K562 (cell line): ENCODE results near the gene SPRN. TPM values are rescaled to one million over a fixed set of nuclear protein-coding genes. Genes with fewer than 3 reads are reported as not detected.
A peak's percentile ranks its signal among the peaks of the same experiment; 100 is the strongest.

Experiments used
- ATAC-seq: fragments of 200-7000 bp; cut with Tn5 transposase; 3 replicates; pipeline ENCODE4 v1.9.1; 2020; ENCODE audit warnings: moderate library complexity
- BruUV-seq: library from RNA; stranded (reverse); fragments of 400-500 nt; replicated peaks from 2 replicates; lab custom pipeline; 2021; lab: Mats Ljungman, UMichigan
- CTCF ChIA-PET: fragments of 300-600 bp; formaldehyde crosslinking; extraction: SDS; loops from one replicate; lab custom pipeline; 2021; ENCODE audit warnings: low intra/inter-chr PET ratio; lab: Yijun Ruan, JAX
- POLR2A ChIA-PET: fragments of 300-600, 350-650 bp; sonication (Branson Sonifier 250); formaldehyde crosslinking; extraction: SDS; loops from one replicate; lab custom pipeline; 2021; ENCODE audit warnings: antibody characterized with exemption, inconsistent platforms; lab: Yijun Ruan, JAX
- DNase-seq, 4 experiments: peaks; one replicate each; pipeline versions ENCODE4 v3.0.0 to v3.0.0-alpha.2; 2011 to 2018; ENCODE audit warnings: low spot score in 3 of 4, mixed read lengths in 3 of 4; ENCODE audit errors: extremely low read depth in 1 of 4
- FAIRE-seq: peaks from 2 replicates; lab custom pipeline; 2011; peaks lifted over from hg19 to GRCh38; lab: Jason Lieb, UNC
- H2AFZ ChIP-seq: 2 replicates; pipeline ENCODE4 v1.6.0; 2011; ENCODE audit warnings: low read depth, low read length, control low read depth, inconsistent platforms
- H3K27ac ChIP-seq: fragments of 200-600 bp; 3 replicates; pipeline ENCODE4 v1.8.0; 2011; ENCODE audit warnings: low read depth, mild to moderate bottlenecking, control low read depth, inconsistent platforms, low read length, moderate library complexity, mixed read lengths; ENCODE audit errors: extremely low read depth
- H3K27me3 ChIP-seq, 2 experiments: fragments of 300-600 bp in 1 of 2; 2 replicates in 1 of 2; 3 replicates in 1 of 2; pipeline versions ENCODE4 v1.6.0 to v1.8.0; 2011; ENCODE audit warnings: inconsistent platforms in 2 of 2, low read length in 2 of 2, mild to moderate bottlenecking in 1 of 2, mixed read lengths in 1 of 2, moderate library complexity in 1 of 2; ENCODE audit not compliant: control insufficient read depth in 2 of 2, insufficient read depth in 2 of 2
- H3K36me3 ChIP-seq: fragments of 300-600 bp; 3 replicates; pipeline ENCODE4 v1.8.0; 2011; ENCODE audit warnings: mild to moderate bottlenecking, low read length, inconsistent platforms; ENCODE audit not compliant: control insufficient read depth, insufficient read depth
- H3K4me1 ChIP-seq, 2 experiments: fragments of 200-600 bp in 1 of 2; replicated peaks in 1 of 2; 2 replicates in 1 of 2; 3 replicates in 1 of 2; pipeline versions ENCODE4 v1.5.1 to v1.8.0; 2011; ENCODE audit warnings: inconsistent platforms in 2 of 2, low read length in 2 of 2, mild to moderate bottlenecking in 1 of 2, mixed read lengths in 1 of 2, moderate library complexity in 1 of 2; ENCODE audit not compliant: control insufficient read depth in 2 of 2, insufficient read depth in 2 of 2
- H3K4me2 ChIP-seq: 2 replicates; pipeline ENCODE4 v1.6.1; 2011; ENCODE audit warnings: low read length, control low read depth, inconsistent platforms, mixed read lengths; ENCODE audit not compliant: insufficient read depth
- H3K4me3 ChIP-seq: fragments of 200-600 bp; sonication (generic), shearing (Covaris generic); 2 replicates; pipeline ENCODE4 v1.5.1; 2016; ENCODE audit warnings: control low read depth, inconsistent platforms
- H3K79me2 ChIP-seq: fragments of 200-600 bp; 3 replicates; pipeline ENCODE4 v1.8.0; 2011; ENCODE audit warnings: low read length, inconsistent platforms; ENCODE audit not compliant: control insufficient read depth, insufficient read depth
- H3K9ac ChIP-seq, 2 experiments: 2 replicates each; pipeline versions ENCODE4 v1.6.0 to v1.6.1; 2011; ENCODE audit warnings: low read depth in 2 of 2, low read length in 2 of 2, control low read depth in 1 of 2, inconsistent platforms in 1 of 2, mild to moderate bottlenecking in 1 of 2, mixed read lengths in 1 of 2; ENCODE audit not compliant: insufficient read depth in 1 of 2
- H3K9me1 ChIP-seq: one replicate; pipeline ENCODE4 v1.6.0; 2011; ENCODE audit warnings: inconsistent platforms, mild to moderate bottlenecking, low read length, moderate library complexity; ENCODE audit not compliant: control insufficient read depth, insufficient read depth
- H3K9me3 ChIP-seq: replicated peaks from 2 replicates; pipeline ENCODE4 v1.5.1; 2011; ENCODE audit warnings: low read depth, low read length, inconsistent platforms; ENCODE audit not compliant: control insufficient read depth, insufficient read depth
- H4K20me1 ChIP-seq: replicated peaks from 2 replicates; pipeline ENCODE4 v1.6.1; 2011; ENCODE audit warnings: low read length, inconsistent platforms, mixed read lengths; ENCODE audit not compliant: control insufficient read depth, insufficient read depth
- EGR1 ChIP-seq: fragments of 450-650 bp; conservative IDR thresholded peaks from 2 replicates; pipeline ENCODE4 v1.6.1; 2017; ENCODE audit warnings: mild to moderate bottlenecking
- HCFC1 ChIP-seq: IDR thresholded peaks from 2 replicates; pipeline ENCODE4 v1.6.1; 2012; ENCODE audit warnings: low read depth, low read length, improper control_type of control experiment
- ZNF263 ChIP-seq: sonication (generic); formaldehyde crosslinking; IDR thresholded peaks from 2 replicates; pipeline ENCODE4 v1.8.0; 2022; ENCODE audit warnings: mild to moderate bottlenecking, missing genetic modification reagents, borderline replicate concordance
- WGBS: fragments of 100-300 bp; shearing (Covaris generic); methylation state at CpG from one replicate; pipeline ENCODE4 v1.1.6; 2016; ENCODE audit warnings: low coverage, mixed read lengths; ENCODE audit not compliant: insufficient coverage; ENCODE audit errors: missing lambda C conversion rate; 5-methylcytosine and 5-hydroxymethylcytosine counted together
- in situ Hi-C: fragments of 300-500 bp; cut with MboI; formaldehyde crosslinking; loops from 4 replicates; pipeline ENCODE4 v1.15.0; 2018; ENCODE audit warnings: inconsistent platforms, mixed read lengths
- intact Hi-C: fragments of 100-400 bp; cut with micrococcal nuclease; formaldehyde crosslinking; loops from 2 replicates; pipeline ENCODE4 v1.14.2; 2022
- polyA plus RNA-seq, 8 experiments: library from polyadenylated mRNA; depleted of rRNA in 4 of 8; stranded (reverse) in 5 of 8; unstranded in 3 of 8; fragments of >200 nt; fragmentation: Nextera tagmentation in 2 of 8; fragmentation: Illumina TruSeq in 1 of 8; extraction: Ambion mirVana in 2 of 8; extraction: Trizol in 1 of 8; gene quantifications; 2 replicates each; pipeline versions ENCODE4 v1.2.1 to v1.2.3, GENCODE V29; 2011 to 2014; ENCODE audit warnings: inconsistent platforms in 1 of 8, missing spikeins in 1 of 8
- total RNA-seq, 7 experiments: library from RNA; depleted of rRNA in 6 of 7; stranded (reverse); fragments of >200 nt in 6 of 7; fragmentation: Illumina TruSeq in 2 of 7; extraction: Trizol in 2 of 7; gene quantifications; 2 replicates each; pipeline versions ENCODE4 v1.2.1 to v1.2.3, GENCODE V29; 2011 to 2021; ENCODE audit warnings: low replicate concordance in 1 of 7
- TF ChIP-seq, protein P1 (sequence below): sonication (generic); formaldehyde crosslinking; IDR thresholded peaks from 2 replicates; pipeline ENCODE4 v1.8.1; 2023; ENCODE audit warnings: mild to moderate bottlenecking, missing genetic modification reagents

SPRN gene
- total and polyA plus RNA-seq, 9 of the 15 experiments (the other 6 are each of a cell fraction or from before 2014, with no cell fraction given), result 0.04 TPM; not detected in 8

DNA sequence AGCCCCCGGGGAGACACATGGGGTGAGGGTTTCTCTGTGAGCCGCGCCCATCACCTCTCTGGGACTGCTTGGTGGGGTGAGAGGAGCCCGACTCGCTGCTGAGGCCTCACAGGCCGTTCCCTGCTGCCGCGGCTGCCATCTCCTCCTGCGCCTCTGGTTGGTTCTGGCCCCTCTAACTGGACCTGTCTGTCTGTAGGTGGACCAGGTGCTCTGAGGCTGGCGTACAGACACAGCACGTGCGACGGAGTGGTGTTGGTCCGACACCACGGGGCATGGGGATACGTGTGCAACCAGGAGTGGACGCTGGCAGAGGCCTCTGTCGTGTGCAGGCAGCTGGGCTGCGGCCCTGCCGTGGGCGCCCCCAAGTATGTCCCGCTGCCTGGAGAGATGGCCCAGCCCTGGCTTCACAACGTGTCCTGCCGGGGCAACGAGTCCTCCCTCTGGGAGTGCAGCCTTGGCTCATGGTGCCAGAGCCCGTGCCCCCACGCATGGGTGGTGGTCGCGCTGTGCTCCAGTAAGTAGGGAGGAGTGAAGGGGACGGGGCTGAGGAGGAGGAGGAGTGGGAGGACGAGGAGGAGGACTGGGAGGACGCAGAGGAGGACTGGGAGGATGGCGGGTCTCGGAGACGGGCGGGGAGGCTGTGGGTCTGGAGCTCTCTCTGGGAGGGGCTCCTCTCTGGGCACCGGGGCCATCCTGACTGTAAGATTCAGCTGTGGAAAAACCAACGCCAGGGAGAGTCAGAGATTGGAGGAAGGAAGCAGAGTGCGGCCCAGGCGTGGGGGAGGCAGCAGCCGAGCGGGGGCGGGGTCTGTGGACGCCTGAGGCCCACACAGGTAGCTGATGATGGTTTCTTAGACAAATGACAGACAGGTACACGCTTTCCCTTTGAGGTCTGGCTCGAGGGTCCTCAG, 31.9 kb upstream of the SPRN start:
- H3K9me3 ChIP-seq, result no peaks in the 10 kb centered on the region
- H2AFZ ChIP-seq, result no peak overlapping the region
- no peak for TF ChIP-seq HCFC1
- peak; percentile 91 for TF ChIP-seq ZNF263 (CRISPR knock-in tag)
- 0 out of 2 replicates have a peak, but pooled peaks have one; percentile 22 for TF ChIP-seq EGR1
- TF ChIP-seq, protein P1, sequence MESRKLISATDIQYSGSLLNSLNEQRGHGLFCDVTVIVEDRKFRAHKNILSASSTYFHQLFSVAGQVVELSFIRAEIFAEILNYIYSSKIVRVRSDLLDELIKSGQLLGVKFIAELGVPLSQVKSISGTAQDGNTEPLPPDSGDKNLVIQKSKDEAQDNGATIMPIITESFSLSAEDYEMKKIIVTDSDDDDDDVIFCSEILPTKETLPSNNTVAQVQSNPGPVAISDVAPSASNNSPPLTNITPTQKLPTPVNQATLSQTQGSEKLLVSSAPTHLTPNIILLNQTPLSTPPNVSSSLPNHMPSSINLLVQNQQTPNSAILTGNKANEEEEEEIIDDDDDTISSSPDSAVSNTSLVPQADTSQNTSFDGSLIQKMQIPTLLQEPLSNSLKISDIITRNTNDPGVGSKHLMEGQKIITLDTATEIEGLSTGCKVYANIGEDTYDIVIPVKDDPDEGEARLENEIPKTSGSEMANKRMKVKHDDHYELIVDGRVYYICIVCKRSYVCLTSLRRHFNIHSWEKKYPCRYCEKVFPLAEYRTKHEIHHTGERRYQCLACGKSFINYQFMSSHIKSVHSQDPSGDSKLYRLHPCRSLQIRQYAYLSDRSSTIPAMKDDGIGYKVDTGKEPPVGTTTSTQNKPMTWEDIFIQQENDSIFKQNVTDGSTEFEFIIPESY, result no peak
- H4K20me1 ChIP-seq, result no peaks in the 10 kb centered on the region
- H3K27me3 ChIP-seq, result peaks cover 0 to 40% of the 10 kb centered on the region in 2 experiments; a peak in 2 of 5 replicates
- DNase-seq (no peak), FAIRE-seq (no peak), ATAC-seq (no peak)
- H3K36me3 ChIP-seq, result no peaks in the 10 kb centered on the region
- no peak overlapping the region for H3K4me3 ChIP-seq
- CTCF ChIA-PET, result no interaction called here
- intact Hi-C loops (no loop called here), in situ Hi-C loops (no loop called here)
- no peak overlapping the region for H3K4me2 ChIP-seq
- no peak overlapping the region for H3K27ac ChIP-seq
- no TSS peak for BruUV-seq
- WGBS, result 11% methylated on average over 42 of the region's 46 CpGs
- H3K9ac ChIP-seq, result no peak overlapping the region; a peak in 1 of 4 replicates
- no peaks in the 10 kb centered on the region for H3K9me1 ChIP-seq
- no peaks in the 10 kb centered on the region; the same call in 2 of the 3 replicates for H3K79me2 ChIP-seq
- POLR2A ChIA-PET, result no interaction called here
- peaks cover 0 to 34% of the 10 kb centered on the region in 2 experiments; a peak in 2 of 5 replicates for H3K4me1 ChIP-seq
